HG03439 (cell line): ENCODE data around the gene MON2.
"Not testable (repeated sequence)": the region's sequence is repeated elsewhere in the genome, so short reads cannot be mapped to it uniquely, and the experiment has no call there.

Experiments
- ATAC-seq: cut with Tn5 transposase; IDR thresholded peaks from one replicate; pipeline ENCODE4 v1.9.1; 2021; ENCODE audit warnings: mild to moderate bottlenecking, moderate library complexity; ENCODE audit not compliant: unreplicated experiment

MON2 gene, protein sequence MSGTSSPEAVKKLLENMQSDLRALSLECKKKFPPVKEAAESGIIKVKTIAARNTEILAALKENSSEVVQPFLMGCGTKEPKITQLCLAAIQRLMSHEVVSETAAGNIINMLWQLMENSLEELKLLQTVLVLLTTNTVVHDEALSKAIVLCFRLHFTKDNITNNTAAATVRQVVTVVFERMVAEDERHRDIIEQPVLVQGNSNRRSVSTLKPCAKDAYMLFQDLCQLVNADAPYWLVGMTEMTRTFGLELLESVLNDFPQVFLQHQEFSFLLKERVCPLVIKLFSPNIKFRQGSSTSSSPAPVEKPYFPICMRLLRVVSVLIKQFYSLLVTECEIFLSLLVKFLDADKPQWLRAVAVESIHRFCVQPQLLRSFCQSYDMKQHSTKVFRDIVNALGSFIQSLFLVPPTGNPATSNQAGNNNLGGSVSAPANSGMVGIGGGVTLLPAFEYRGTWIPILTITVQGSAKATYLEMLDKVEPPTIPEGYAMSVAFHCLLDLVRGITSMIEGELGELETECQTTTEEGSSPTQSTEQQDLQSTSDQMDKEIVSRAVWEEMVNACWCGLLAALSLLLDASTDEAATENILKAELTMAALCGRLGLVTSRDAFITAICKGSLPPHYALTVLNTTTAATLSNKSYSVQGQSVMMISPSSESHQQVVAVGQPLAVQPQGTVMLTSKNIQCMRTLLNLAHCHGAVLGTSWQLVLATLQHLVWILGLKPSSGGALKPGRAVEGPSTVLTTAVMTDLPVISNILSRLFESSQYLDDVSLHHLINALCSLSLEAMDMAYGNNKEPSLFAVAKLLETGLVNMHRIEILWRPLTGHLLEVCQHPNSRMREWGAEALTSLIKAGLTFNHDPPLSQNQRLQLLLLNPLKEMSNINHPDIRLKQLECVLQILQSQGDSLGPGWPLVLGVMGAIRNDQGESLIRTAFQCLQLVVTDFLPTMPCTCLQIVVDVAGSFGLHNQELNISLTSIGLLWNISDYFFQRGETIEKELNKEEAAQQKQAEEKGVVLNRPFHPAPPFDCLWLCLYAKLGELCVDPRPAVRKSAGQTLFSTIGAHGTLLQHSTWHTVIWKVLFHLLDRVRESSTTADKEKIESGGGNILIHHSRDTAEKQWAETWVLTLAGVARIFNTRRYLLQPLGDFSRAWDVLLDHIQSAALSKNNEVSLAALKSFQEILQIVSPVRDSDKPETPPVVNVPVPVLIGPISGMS (N-terminal part only)

DNA sequence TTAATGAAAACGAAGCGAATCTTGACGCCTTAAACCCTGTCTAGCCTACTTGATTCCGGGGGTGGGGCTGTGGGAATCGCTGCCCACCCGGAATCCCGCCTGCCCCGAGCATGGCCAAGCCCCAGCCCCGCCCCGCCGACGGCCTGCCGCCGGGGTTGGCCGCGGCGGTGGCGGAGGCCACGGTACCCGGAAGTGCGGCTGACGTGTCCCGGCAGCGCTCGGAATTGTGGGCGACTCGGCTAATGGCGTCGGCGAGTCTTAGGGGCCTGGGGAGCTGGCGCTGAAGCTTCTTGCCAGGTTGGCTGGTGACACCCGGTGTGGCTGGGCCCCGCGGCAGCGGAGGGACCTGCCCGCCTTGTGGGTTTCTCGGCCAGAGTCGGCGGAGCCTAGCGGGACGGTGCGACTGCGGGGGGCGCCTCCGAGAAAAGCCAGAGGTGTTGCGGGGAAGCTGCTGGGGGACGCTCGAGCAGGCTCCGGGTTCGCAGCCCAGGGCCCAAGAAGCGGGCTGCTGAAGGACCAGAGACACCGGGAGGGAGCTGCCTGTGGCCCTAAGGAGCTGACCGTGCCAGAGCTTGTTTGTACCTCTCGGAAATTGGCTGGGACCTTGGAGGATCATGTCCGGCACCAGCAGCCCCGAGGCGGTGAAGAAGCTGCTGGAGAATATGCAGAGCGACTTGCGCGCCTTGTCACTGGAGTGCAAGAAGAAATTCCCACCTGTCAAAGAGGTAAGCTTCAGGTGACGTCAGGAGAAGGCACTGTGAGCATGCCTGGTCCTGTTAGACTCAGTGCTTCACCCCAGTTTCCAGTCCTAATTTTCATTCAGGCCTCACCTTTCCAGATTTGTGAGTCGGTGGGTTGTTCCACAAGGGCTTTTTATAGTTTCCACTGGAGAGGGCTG is at the start of gene MON2:
Gene MON2, plus strand, starts transcription at position 233 of the 898 bp plus-strand sequence. Its CDS starts 382 bp downstream, at position 615.
- ATAC-seq = peak; percentile 98

DNA sequence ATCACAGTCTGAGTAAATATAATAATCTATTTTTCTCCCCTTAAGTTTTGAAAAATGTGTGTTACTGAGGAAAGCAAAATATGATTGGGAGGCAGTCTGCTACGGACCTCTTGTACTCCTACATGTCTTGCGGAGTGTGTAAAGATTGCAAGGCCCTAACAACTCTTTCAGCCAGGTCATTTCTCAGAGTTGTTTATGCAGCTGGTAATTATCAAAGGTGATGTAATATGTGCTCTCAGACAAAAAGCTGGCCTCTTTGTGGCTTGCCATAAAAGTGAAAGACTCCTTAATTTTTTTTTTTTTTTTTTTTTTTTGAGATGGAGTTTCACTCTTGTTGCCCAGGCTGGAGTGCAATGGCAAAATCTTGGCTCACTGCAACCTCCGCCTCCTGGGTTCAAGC is 40.5 kb upstream of the MON2 start:
- no peak for ATAC-seq

DNA sequence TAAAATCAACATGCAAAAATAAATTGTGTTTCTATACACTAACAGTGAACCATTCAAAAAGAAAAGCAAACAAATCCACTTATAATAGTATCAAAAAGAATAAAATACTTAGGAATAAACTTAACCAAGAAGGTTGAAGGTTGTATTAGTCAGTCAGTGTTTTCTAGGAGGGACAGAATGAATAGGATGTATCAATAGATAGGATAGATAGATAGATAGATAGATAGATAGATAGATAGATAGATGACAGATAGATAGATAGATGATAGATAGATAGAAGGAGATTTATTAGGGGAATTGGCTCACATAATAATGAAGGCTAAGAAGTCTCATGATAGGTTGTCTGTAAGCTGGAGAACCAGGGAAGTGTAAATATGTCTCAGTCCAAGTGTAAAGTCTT is 37.2 kb upstream of the MON2 start:
- no peak for ATAC-seq

DNA sequence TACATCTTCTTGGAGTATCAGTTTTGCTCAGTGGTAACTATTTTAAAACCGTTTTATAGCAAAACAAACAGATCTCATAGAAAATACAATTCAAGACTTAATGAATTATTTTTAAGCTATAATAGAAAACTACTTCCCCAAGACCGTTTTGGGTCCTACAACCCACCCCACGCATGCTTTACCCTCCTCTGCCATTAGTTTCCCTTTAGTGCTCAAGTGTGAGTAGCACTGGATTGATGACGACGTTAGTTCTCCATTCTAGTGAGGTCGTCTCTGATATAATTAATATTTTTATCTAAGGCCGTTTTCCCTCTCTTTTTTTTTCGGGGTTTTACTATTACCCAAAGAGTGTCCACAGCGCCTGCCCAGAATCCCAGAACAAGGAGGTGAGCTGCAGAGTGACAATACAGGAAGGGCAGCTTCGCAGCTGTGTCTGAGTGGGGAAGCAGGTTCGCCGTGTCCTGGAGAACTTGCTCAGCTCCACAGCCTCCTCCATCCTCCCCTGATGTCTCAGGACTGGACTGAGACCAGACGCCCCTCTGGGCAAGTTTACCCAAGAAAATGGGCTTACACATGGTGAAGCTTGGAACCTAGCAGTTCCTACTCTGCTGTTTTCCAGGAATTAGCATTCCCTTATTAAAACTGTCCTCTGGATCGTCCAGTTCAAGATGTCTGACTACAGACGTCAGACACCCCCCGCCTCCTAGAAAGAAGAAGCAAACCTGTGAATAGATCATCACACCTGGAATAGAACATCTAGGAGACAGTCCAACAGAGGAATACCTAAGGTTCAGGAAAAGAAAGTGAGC is 31.9 kb upstream of the MON2 start:
- ATAC-seq = no peak

DNA sequence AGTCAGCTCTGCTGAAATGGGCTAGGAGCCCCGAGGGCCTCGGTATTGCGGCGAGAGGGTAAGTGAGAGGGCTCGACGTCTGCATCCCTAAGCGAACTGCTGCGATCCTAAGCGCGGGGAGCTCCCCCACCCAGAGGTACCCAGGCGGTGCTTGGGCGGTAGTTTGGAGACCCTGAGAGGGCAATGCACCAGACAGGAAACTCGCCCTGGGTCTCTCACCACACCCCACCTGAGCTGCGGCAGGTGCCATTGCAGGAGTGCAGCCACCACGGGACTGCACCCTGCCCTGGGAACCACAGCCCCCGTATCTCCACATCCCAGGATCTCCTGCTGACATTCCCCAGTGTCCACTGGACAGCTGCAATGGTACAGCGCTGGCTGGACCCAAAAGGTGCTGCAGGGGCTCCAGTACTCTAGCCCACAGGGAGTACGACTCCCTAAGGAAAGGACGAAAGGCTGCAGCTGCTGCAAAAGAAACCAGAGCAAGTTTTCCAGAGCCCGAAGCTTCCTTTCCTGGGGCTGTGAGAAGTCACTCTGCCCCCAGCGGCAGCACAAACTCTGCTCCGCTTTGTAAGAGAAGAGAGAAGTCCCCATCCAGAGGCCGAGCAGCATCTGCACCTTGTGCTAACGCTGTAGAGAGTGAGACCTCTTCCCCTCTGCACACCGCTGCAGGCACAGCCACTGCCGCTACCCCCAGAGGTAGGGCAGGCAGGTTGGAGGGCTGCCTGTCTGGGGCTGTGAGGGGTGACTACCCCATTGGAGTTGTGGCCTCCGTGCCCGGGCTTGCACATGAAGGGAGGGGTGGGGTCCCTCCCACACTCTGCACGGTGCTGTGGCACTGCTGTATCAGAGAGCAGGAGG is 31.1 kb upstream of the MON2 start:
- ATAC-seq = peak; percentile 67

DNA sequence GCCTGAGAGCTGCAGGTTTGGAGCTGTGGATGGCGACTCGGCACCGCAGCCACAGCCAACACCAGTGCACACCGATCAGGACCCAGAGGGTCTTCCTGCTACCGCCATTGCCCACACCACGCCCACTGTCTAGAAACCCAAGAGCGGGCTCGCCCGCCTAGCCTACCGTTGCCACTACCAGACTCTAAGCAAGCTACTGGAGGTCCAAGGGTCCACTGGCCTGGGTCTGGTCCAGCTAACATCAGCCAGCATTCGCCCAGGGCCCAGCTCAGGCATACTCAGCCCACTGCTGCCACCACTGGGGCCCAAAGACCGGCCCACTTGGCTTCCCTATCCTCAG is 30.5 kb upstream of the MON2 start:
- no peak for ATAC-seq

- no peak for ATAC-seq
Observed at GRCh38 chr12:62438098-62438692, 28.4 kb upstream of the MON2 start.

GRCh38 chr12:62446754-62447452 is 19.7 kb upstream of the MON2 start:
- ATAC-seq = no peak

DNA sequence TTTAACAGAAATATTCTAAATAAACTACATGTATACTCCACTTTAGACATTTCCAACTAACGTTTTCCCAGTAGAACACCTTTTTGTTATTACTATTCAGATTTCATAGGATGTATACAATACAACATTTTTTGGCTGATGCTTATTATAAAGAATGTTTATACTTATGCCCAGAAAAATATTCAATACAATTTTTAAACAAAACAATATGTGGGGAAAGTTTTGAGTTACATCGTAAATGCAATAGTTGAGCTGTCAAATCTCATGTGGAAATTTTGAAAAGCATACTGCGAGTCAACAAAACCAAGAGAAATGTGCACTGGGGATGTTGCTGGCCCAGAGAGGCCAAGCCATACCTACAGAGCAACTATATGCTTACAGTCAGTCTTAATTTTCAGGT is 18.2 kb upstream of the MON2 start:
- ATAC-seq = no peak

- not testable (repeated sequence) for ATAC-seq
Observed at GRCh38 chr12:62455429-62455828, 11.2 kb upstream of the MON2 start.

DNA sequence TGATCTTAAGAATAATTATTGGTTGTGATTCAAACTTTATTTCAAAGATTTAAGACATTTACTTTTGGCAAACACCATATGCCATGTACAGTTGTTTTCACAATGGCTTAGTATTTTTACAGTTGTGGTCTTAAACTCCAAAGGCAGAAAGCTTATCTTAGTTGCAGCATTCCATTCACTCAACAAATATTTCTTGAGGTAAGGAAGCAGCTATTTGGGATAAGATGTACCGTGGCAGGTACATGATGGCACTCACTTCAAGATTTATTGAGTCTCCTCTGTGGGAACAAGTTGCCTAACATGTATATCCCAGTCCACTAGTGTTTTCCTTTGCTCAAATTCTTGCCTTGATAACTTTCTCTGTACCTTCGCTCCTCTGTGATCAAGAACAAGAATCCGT is 8.0 kb upstream of the MON2 start:
- ATAC-seq = no peak

GRCh38 chr12:62459976-62460375 is 6.7 kb upstream of the MON2 start:
- ATAC-seq = no peak

GRCh38 chr12:62461171-62461837 is 5.3 kb upstream of the MON2 start:
- not testable (repeated sequence) for ATAC-seq

GRCh38 chr12:62463252-62463651 is 3.4 kb upstream of the MON2 start:
- ATAC-seq = not testable (repeated sequence)

DNA sequence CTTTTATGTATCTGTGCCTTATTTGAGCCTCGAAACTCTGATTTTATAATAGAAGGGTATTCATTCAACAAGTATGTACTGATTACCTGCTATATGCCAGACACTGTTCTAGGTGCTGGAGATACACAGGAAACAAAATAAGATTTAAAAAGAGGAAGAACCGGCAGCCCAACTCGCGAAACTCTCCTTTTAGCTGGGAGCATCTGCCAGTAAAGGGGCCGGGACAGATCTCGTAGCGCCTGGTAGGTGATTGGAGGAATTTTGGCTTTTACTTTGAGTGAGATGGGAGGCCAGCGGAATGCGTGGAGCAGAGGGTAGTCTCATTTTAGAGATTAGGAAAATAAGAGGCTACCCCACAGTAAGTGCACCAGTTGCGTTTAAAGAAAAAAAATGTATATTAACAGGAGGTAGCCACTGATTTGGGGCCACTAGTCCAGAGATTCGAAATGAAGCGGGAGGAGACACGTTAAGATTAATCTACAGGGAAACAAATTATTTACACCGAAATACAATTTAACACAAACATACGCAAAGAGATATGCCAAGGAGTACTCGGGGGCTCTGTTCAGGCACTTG is 520 bp upstream of the MON2 start:
- peak; percentile 26 for ATAC-seq

GRCh38 chr12:62468397-62468796 is 1.8 kb downstream of the MON2 start:
- ATAC-seq = no peak

DNA sequence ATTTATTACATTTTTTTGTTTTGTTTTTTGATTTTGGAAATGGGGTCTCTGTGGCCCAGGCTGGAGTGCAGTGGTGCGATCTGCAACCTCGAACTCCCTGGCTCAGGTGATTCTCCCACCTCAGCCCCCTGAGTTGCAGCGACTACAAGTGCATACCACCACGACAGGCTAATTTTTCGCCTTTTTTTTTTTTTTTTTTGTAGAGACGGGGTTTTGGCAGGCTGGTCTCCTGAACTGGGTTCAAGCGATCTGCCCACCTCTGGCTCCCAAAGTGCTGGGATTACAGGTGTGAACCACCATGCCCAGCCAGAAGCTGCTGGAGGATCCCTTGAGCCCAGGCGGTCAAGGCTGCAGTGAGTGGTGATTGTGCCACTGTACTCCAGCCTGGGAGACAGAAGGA is 2.3 kb downstream of the MON2 start:
- no peak for ATAC-seq
